Erythroblast (primary cell): Measurements from ENCODE around the gene UCK2.
A peak's percentile ranks its signal among the peaks of the same experiment; 100 is the strongest.

ENCODE experiments used
- DNase-seq, 2 experiments: peaks; one replicate each; lab custom pipeline; 2025; lab: John Stamatoyannopoulos, UW
- GATA1 ChIP-seq: IDR thresholded peaks from 2 replicates; pipeline ENCODE4 v1.6.1; 2011; ENCODE audit warnings: low read depth, mild to moderate bottlenecking, control low read depth, low read length, moderate library complexity
- POLR2A ChIP-seq: IDR thresholded peaks from 2 replicates; pipeline ENCODE4 v1.6.1; 2011; ENCODE audit warnings: mild to moderate bottlenecking, low read length

Gene UCK2

GRCh38 chr1:165885305-165885694, 57.9 kb downstream of the UCK2 start:
- no peak for DNase-seq
- TF ChIP-seq GATA1 (no peak), POLR2A (no peak)

DNA sequence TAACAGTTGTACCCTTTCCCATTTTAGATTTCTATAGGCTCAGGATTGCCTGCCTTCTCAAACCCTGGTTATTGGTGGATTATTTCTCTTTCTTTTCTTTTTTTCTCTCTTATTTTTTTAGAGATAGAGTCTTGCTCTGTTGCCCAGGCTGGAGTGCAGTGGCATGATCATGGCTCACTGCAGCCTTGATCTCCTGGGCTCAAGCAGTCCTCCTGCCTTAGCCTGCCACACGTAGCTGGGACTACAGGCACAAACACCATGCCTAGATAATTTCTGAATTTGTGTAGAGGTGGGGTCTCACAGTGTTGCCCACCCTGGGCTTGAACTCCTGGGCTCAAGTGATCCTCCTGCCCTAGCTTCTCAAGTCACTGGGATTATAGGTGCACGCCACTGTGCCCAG, 58.8 kb downstream of the UCK2 start:
- no peak for TF ChIP-seq POLR2A
- no peak for TF ChIP-seq GATA1
- DNase-seq, result no peak

- DNase-seq, result no peak
- TF ChIP-seq POLR2A, result no peak
Measured at GRCh38 chr1:165886983-165887382, 59.6 kb downstream of the UCK2 start.

GRCh38 chr1:165887877-165888551, 60.6 kb downstream of the UCK2 start:
- TF ChIP-seq GATA1 (no peak), POLR2A (no peak)
- DNase-seq, result no peak

- no peak for DNase-seq
- TF ChIP-seq POLR2A (no peak), GATA1 (no peak)
Measured at GRCh38 chr1:165888552-165888920, 61.1 kb downstream of the UCK2 start.

DNA sequence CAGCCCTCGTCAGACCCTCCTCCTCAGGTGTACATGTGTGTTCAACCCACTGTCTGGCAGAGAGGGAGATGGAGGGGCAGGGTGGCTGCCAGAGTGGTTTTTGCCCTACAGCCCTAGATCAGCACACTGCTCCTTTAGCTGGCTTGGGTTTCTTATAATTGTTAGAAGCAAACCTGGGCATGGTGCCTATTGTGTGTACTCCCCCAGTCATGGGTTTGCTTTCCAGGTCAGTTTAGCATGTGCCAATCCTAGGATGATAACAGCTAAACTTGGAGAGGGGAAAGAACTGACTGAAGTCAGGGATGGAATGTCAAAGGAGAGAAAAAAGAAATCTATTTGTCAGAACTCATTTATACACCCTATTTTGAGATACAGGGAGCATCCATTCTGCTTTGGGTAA, 63.3 kb downstream of the UCK2 start:
- DNase-seq, result no peak

DNA sequence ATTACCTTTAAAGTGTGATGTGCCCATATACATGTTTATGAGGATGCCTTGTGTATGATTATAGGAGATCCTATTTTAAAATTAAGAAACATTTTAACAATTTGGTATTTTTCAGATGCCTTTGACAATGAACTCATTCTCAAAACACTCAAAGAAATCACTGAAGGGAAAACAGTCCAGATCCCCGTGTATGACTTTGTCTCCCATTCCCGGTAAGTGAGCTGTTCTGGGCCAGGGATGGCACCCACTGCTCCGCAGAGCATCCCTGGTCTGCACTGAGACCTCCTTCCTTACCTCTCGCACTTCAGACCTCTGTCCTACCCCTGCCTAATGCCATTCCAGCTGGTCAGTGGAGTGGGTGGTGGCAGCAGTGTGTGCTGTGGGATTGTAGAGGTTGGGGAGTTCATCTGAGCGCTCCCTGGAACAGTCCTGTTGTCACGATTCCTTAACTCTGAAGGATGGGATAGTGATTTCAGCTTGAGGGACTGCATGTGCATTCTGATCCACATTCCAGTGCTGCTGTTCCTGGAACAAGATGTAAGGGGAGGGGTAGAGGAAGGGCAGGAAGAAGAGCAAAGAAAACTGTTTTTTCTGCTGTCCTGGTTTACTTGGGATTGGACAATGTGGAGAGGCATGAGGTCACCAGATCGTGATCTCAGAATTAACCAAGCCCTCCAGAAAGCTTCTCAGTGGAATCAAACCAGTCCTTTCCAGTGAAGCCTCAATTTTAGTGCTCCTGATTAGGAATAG, 63.9 kb downstream of the UCK2 start:
- TF ChIP-seq GATA1 (no peak), POLR2A (no peak)
- no peak for DNase-seq

More for the DNA sequence above, 63.3 kb downstream of the UCK2 start:
- TF ChIP-seq POLR2A, result no peak
- no peak for TF ChIP-seq GATA1

- DNase-seq, result no peak
- TF ChIP-seq POLR2A (no peak), GATA1 (no peak)
Measured at GRCh38 chr1:165892935-165893334, 65.5 kb downstream of the UCK2 start.

GRCh38 chr1:165893507-165893906, 66.1 kb downstream of the UCK2 start:
- DNase-seq, result no peak
- TF ChIP-seq POLR2A (no peak), GATA1 (no peak)

- DNase-seq, result peak in 1 of 2 experiments; percentile 6
- no peak for TF ChIP-seq POLR2A
- no peak for TF ChIP-seq GATA1
Measured at GRCh38 chr1:165894591-165894990, 67.2 kb downstream of the UCK2 start.

DNA sequence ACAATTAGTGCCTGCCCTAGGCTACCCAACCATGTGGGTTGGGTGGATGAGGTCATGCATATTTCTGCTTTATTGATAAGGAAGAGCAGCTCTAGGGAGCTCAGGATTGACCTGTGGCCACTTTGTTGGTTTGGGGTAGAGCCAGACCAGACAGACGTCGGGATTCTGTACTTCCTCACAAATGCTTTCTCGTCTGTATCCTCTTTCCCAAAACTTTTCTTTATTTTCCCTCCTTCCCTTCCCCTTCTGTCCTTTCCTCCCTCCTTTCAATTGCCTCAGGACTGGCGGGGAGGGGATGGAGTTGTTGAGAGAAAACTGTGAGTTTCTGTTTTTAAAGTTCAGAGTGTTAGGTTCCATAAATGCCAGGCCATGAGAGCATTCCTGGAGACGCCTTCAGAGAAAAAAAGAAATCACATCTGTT, 68.0 kb downstream of the UCK2 start:
- DNase-seq, result no peak
- no peak for TF ChIP-seq GATA1
- no peak for TF ChIP-seq POLR2A

DNA sequence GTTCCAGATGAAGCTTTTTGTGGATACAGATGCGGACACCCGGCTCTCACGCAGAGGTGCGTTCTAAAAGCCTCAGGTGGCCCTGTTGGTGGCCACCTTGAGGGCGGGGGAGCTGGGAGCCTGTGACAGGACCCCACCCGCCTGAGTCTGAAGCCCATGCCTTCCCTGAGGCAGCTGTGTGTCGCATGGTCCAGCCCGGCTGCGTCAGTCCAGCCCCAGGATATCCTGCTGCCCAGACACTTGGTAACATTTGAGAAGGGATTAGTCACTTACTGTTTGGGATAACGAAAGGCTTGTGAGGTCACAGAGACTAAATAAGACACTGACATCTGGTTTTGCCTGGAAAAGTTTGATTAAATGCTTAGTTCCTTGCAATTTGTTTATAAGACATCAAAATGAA, 68.9 kb downstream of the UCK2 start:
- no peak for DNase-seq
- TF ChIP-seq GATA1 (no peak), POLR2A (no peak)

- DNase-seq, result no peak
- no peak for TF ChIP-seq GATA1
- TF ChIP-seq POLR2A, result no peak
Measured at GRCh38 chr1:165897326-165898303, 70.2 kb downstream of the UCK2 start.

GRCh38 chr1:165898837-165899236, 71.4 kb downstream of the UCK2 start:
- TF ChIP-seq GATA1 (no peak), POLR2A (no peak)
- DNase-seq, result no peak
